Measurements from ENCODE around the gene PYGO1.

DNA sequence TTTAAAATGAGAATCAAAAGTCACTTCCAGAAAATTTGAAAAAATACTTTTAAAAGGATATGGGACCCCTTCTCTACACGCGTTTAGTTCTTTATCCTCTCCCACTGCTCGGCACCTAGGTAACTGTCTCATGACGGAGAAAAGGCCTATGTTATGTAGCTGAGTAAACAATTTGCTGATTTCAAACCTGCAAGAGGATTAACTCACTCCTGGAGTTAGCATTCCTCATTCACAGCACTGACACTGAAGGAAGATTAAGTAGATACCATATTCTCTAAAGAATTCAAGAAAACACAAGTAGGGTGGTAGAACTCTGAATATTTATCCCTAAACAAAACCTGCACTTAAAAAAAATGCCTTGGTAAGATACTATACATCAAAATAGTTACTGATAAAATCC lies 30.2 kb upstream of the PYGO1 start:
- TF ChIP-seq, protein P1, sequence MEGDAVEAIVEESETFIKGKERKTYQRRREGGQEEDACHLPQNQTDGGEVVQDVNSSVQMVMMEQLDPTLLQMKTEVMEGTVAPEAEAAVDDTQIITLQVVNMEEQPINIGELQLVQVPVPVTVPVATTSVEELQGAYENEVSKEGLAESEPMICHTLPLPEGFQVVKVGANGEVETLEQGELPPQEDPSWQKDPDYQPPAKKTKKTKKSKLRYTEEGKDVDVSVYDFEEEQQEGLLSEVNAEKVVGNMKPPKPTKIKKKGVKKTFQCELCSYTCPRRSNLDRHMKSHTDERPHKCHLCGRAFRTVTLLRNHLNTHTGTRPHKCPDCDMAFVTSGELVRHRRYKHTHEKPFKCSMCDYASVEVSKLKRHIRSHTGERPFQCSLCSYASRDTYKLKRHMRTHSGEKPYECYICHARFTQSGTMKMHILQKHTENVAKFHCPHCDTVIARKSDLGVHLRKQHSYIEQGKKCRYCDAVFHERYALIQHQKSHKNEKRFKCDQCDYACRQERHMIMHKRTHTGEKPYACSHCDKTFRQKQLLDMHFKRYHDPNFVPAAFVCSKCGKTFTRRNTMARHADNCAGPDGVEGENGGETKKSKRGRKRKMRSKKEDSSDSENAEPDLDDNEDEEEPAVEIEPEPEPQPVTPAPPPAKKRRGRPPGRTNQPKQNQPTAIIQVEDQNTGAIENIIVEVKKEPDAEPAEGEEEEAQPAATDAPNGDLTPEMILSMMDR (IDR thresholded peaks at IDR 0.05; ENCODE audit: insufficient read depth, low read depth, low read length): no peak
- no peak for TF ChIP-seq EZH2 (IDR thresholded peaks at IDR 0.05; ENCODE audit: insufficient read depth, low read length)
